ENCODE data around the gene SNRPD1.
A peak's percentile ranks its signal among the peaks of the same experiment; 100 is the strongest.
"Not testable (repeated sequence)": the region's sequence is repeated elsewhere in the genome, so short reads cannot be mapped to it uniquely, and the experiment has no call there.

SNRPD1 gene

DNA sequence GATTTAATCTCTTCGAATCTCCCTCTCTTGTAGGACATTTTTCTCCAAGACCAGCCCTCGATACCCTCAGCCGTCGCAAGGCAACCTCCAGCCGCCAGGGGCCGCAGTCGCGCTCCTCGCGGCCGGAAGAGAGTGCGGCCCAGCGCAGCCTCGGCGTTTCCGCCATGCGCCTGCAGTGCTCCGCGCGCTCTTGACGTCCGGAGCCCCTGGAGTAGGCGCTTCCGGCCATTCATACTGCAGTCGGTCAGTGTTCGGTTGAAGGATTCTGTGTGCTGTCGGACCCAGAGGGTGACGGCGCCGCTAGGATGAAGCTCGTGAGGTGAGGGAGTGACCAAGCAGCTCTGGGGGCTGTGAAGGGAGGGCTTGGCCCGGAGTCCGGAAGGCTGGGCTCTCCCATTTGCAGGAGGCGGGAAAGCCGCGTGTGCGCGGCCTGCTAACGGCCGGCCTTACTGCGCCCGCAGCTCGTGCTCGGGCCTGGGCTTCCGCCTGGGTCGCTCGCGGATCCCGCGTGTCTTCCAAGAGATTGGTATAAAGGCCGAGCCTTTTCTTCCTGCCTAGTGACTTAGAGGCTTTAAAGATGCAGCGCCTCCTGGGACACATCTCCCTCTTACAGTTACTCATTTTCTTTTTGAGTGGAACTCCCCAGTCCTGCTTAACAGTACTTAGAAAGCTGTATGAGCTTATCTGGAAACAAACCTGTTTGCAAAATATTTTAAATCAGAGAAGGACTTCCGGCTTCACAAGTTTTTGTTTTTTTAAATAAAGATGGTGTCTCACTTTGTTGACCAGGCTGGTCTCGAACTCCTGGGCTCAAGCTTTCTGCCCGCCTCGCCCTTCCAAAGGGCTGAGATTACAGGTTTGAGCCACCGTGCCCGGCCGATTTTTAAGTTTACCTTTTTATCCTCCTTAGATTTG lies at the start of gene SNRPD1:
SNRPD1 (plus strand) TSS at position 190 of the 915 bp plus-strand sequence; CDS start at position 306, 116 bp downstream.
- DNase-seq: peak; percentile 98

DNA sequence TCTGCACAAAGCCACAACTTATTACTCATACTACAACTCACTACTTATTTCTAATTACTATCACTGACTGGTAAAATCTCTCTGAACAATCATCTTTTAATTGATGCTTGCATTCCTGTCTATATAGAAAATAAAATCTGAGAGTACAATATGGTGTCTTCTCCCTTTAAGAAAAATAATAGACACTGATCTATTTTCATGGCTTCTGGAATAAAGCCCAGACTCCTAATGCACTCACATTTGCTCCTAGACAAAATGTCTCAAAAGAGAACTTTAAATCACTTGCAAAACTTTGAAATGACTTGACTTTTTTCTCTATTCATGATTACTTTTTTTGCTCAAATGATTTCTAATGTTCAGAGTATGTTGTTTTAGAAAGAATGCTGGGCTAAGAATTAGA lies 40.3 kb upstream of the SNRPD1 start:
- DNase-seq: no peak

DNA sequence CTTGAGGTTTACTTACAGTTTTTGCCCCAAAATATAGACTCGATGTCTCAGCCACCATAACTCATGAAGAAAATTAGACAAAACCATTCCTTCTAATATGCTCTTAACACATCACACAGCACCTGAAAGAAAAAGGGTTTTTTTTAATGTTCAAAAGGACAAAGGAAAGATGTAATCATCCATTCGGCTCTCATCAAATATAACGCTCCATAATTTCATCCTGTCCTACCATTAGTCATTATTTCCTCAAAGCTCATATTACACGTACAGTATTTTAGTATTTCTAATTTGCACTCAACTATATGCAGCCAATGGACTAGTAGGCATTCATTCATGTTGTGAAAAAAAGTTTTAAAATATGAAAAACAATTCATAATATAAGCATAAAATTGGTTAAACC lies 36.5 kb upstream of the SNRPD1 start:
- no peak for DNase-seq

DNA sequence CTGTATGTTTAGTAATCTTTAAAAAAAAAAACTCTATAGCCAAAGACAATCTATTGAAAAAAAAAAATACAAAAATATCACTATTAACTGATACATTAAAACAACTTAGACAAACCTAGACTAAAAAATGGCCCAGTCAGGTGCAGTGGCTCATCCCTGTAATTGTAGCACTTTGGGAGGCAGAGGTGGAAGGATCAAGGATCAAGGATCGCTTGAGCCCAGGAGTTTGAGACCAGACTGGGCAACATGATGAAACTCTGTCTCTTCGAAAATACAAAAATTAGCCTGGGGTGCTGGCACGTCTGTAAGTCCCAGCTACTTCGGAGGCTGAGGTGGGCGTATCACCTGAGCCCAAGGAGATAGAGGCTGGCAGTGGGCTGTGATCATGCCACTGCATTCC lies 27.7 kb upstream of the SNRPD1 start:
- DNase-seq: no peak

DNA sequence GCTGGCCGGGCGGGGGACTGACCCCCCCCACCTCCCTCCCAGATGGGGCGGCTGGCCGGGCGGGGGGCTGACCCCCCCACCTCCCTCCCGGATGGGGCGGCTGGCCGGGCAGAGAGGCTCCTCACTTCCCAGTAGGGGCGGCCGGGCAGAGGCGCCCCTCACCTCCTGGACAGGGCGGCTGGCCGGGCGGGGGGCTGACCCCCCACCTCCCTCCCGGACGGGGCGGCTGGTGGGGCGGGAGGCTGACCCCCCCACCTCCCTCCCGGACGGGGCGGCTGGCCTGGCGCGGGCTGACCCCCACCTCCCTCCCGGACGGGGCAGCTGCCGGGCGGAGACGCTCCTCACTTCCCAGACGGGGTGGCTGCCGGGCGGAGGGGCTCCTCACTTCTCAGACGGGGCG lies 19.8 kb upstream of the SNRPD1 start:
- not testable (repeated sequence) for DNase-seq

DNA sequence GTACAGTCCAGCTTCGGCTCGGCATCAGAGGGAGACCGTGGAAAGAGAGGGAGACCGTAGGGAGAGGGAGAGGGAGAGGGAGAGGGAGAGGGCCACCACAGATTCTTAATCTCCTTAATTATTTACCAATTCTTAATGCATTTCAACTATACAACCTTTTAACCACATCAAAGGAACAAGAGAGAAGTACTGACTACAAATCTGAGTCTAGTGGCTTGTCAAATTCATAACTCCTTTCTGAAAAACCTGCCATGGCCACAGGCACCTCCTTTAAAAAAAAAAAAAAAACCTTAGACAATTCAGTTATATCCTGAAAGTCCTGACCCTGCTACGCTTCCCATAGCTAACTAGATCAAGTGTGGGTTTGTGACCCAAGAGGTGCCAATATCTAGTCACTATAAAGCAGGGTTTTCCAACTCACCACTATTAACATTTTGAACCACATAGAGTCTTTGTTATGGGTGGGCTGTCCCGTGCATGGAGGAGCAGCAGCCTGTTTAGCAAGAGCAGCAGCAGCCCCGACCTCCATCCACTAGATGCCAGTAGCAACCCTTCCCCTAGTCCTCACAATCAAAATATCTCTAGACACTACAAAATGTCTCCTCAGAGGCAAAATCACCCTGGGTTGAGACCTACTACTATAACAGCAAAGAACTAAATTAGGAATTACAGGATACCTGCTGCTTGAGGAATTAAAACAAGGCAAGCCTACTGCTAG lies 18.4 kb upstream of the SNRPD1 start:
- no peak for DNase-seq

DNA sequence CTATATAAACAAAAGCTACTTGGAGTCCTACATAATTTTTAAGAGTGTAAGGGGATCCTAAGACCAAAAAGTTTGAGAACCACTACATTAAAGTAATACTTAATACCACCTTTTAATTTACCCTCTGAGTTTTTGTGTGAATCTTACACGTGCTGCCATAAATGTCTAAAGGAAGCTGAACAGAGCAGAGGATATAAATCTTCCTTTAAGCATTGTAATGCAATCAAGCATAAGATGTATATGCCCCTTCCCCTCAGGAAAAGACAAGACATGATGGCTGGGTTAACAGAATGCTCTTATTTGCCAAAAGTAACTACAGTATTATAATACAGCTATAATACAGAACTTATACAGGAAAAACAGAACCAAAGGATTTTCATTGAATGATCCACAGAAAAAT lies 14.5 kb upstream of the SNRPD1 start:
- no peak for DNase-seq

DNA sequence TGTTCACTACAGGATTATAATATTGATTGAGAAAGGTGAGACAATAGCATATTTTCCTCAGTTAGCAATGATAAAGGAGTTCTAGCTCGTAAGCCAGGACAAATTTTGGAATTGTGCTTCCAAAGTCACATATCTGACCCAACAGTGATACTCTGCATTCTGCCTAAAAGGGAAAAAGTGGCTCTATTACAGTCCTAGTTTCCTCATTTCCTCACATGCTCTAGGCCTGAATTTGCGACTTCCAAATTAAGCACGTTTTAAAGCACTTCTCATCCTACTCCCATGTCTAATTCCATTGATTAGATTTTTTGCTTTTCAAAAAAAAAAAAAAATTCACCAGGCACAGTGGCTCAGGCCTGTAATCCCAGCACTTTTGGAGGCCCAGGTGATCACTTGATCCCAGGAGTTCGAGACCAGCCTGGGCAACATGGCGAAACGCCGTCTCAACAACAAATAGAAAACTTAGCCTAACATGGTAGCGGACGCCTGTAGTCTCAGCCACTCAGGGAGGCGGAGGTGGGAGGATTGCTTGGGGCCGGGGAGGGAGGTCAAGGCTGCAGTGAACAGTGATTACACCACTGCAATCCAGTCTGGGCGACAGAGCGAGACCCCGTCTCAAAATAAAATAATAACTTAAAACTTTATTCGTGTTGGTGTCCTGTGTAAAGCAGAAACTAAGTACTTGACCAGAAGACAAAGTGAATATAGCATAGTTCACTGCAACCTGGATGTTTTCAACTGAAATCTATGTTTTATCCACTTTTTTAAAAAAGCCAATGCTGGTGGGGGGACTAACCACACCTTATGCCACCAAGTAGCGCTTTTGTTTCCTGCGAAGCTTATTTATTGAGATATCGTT lies 13.2 kb upstream of the SNRPD1 start:
- no peak for DNase-seq

DNA sequence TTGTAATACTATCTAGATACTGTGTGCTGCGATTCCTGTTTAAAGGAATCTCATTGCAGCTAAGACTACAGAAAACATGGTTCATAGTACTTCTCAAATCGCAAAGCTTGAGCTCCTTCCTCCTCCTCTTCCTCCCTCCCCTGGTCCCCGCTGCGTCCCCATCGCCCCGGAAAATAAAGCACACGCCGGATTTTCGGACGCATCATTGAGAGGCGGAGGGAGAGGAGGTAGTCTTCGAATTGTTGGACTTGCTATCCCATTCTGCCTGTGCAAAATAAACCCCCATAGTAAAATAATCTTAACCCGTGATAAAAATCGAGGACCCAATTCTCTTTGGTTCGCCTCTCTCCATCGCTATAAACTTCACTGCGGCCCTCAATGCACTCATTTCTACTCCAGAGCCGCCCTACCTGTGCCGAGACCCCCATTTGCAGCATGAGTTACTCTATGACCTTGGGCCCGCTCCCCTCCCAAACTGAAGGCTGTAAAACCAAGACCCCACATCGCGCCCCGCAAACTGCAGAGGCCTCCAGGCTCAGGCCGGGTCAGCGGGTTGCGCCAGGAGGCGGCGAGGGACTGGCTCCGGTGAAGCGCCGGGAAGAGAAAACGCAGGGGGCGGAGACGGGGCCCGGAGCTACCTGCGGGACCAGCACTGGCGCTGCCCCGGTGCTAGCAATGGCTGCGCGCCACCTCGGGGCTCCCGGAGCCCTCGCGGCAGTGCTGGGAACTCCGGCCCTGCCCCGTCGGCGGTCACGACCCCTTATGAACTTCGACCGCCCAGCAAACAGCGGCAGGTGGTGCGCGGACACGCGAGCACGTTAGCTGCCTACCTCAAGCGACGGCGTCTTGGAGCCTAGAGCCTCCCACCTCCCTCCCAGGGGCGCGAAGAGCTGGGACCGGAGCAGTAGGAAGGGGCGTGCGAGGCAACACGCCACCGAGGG lies 12.3 kb upstream of the SNRPD1 start:
- no peak for DNase-seq

DNA sequence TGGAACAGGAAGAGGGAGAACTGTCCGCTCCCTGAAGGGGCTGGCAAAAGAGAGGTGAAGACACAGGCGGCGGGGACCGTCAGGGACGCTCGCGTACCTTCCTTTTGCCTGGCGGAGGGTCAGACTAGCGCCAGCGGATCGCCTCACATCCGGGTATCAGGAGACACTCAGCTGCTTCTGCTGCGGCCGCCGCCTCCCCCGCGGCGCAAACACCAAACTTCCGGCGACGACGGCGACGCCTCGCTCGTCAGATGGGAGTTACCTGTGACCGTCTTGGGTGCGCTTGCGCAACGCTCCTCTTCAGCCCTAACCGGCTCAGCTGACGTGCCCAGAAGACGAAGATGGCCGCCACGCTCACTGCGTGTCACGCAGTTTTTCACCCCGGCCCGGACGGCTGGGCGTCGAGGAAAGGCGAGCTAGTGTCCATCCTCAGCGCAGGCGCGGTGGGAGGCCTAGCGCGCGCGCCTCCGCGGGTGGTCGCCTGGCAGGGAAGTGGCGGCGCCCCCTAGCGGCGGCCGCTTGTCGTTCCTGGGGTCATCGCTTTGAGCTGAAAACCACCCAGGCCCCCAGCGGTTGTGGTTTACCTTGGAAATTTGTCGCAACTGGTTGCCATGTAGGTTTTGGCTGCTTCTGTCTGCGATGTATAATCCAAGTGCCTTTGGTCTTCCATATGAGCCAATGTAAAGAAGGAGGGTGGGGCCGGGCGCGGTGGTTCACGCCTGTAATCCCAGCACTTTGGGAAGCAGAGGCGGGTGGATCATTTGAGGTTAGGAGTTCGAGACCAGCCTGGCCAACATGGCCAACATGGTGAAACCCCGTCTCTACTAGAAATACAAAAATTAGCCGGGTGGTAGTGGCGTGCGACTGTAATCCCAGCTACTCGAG lies 11.3 kb upstream of the SNRPD1 start, which contains the start of gene ESCO1:
ESCO1 (minus strand) TSS at position 179 of the 885 bp plus-strand sequence. CDS start 25,861 bp downstream, outside the sequence.
- DNase-seq: peak; percentile 97

DNA sequence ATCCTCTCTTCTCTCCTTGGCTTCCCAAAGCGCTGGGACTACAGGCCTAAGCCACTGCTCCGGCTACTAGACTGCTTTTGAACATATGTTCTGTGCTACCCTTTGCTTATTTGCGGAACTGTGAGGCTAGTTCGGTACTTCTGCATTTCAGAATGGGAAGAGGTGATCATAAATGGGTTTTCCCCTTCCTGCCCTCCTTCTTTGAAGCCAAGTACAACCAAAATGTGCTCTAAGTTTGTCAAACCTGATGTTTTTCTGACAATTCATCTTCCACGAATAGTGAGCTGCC lies 9.9 kb upstream of the SNRPD1 start:
- DNase-seq: no peak

DNA sequence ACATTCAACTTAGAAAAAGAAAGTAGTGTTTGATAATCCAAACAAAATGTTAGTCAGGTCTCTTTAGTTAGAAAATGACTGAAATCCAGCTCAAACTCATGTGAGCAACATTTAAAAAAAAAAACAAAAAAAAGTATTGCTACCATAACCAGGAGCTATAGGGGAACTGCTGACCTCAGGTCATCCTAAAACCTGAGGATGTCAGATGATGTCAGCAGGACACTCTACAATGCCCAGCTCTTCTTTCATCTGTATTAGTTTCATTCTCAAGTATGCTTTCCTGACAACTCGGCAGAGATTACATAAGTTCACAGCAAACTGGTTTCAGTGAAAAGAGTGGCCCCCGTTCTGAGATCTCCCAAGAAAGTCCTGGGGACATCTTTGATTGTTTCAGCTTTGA lies 7.4 kb upstream of the SNRPD1 start:
- no peak for DNase-seq

DNA sequence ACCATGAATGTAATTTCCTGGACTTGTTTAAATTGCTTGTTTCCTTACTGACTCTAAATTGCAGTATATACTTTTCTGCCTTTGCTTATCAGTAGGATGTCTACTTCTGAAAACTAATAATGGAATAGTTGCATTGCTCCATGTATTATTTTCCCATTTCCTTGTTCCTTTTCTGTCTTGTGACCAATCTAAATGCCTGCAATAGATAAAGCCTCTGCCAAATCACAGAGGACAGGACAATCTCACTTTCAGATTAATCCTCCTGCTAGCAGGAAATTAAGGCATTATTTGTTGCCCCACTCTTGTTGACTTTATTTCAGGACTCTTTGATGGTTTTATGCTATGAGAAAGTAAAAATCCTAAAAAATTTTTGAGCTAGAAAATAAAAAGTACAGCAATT lies 6.9 kb upstream of the SNRPD1 start:
- DNase-seq: no peak

DNA sequence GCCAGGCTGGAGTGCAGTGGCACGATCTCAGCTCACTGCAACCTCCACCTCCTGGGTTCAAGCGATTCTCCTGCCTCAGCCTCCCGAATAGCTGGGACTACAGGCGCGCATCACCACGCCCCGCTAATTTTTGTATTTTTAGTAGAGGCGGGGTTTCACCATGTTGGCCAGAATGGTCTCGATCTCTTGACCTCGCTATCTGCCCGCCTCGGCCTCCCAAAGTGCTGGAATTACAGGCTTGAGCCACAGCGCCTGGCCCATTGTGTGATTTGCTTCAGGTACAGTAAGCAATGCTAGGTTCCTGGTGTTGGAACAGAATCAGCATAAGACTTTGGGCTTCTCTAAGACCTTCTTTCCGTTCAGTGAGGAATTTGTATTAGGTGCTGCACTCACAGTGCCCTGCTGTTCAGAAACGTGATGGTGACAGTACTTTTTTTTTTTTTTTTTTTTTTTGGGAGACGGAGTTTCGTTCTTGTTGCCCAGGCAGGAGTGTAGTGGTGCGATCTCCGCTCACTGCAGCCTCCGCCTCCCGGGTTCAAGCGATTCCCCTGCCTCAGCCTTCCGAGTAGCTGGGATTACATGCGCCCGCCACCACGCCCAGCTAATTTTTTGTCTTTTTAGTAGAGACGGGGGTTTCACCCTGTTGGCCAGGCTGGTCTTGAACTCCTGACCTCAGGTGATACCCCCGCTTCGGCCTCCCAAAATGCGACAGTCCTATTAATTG lies 551 bp upstream of the SNRPD1 start:
- not testable (repeated sequence) for DNase-seq

DNA sequence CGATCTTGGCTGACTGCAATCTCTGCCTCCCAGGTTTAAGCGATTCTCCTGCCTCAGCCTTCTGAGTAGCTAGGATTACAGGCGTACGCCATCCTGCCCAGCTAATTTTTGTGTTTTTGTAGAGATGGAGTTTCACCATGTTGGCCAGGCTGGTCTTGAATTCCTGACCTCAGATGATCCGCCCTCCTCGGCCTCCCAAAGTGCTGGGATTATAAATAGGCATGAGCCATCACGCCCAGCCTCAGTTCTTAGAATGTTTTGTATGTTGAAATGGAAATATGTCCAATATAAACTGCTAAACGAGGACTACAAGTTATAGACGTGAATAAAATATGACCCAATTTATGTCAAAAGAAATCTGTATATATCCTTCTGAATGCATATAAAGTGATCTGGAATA lies 9.5 kb downstream of the SNRPD1 start:
- DNase-seq: not testable (repeated sequence)

DNA sequence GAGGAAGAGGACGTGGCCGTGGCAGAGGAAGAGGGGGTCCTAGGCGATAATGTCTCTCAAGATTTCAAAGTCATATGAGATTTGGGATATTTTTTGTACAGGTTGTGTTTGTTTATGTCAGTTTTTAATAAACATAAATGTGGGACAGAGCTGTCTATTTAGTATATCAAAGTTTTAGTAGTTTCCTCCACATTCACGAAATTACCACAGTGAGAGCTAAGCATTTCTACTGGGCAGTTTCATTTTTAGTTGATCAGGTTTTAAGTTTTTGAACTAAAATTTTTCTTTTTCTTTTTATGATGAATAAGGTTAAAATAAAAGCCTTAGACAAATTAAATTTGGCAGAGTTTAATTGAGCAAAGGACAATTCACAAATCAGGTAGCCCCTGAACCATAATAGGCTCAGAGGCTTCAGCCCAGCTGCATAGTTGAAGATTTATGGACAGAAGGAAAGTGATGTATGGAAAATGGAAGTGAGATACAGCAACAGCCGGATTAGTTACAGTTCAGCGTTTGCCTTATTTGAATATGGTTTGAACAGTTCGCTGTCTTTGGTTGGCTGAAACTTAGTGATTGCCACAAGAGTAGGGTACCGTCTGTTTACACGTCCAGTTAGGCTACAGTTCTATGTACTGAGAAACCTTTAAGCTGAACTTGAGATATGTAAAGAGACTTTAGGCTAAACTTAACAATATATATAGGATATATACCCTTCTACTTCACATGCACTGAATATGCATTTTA lies 17.1 kb downstream of the SNRPD1 start:
- no peak for DNase-seq

DNA sequence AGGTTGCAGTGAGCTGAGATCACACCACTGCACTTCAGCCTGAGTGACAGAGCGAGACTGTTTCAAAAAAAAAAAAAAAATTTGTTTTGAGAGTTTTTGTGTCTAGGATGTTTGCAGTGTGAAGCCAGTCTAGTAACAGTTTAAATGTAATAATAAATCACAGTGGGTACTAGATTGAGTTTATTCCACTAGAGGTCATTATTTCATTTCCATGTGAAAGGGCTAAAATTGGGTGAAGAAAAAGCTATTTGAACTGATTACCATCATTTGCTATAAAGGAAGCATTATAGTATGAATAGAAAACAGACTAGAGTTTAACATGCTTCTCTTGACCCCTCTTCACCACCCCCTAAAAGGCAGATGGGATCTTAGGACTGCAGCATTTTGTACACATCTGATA lies 20.3 kb downstream of the SNRPD1 start:
- no peak for DNase-seq

DNA sequence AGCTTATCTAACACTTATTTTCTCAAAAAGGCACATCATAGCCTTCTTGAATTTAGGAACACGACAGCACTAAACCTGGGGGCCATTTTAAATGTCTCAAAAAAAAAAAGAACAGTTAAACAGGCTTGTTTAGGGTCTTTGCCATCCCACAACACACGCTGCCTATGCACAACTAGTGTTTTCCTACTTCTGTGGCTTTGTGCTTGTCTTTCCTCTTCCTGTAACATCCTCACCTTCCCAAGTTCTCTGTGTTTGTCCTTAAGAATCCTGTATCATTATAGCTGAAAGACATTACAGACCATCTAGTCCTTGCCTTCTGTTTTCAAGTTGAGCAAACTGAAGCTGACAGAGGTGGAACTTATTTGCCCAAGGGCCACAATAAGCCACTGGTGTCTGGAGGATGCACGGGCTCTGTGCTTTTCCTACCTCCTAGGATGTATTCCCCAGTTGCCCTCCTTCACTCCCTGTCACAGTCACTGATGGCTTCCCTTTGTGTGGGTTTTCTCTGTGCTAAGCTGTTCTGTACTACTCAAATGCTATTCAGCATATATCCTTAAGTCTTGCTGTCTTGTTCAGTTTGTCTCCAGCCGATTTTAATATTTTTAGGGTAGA lies 22.6 kb downstream of the SNRPD1 start:
- no peak for DNase-seq

DNA sequence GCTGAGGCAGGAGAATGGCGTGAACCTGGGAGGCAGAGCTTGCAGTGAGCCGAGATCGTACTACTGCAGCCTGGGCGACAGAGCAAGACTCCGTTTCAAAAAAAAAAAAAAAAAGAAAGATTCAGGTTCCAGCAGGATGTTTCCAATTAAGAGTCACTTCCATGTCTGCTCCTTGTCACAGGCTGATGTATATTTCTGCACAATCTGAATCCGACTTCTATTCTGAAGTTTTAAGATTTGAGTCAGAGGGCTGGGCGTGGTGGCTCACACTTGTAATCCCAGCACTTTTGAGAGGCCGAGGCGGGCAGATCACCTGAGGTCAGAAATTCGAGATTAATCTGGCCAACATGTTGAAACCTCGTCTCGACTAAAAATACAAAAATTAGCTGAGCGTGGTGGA lies 24.7 kb downstream of the SNRPD1 start:
- DNase-seq: no peak
